ENCODE measurements around the gene DNAH3. TPM values are rescaled to one million over a fixed set of nuclear protein-coding genes. Genes with fewer than 3 reads are reported as not detected.

The DNAH3 gene
- total RNA-seq, 1 experiment from 2014 or later, result 0.24 TPM

- no peaks in the 10 kb centered on the region for H4K20me1 ChIP-seq (ENCODE audit: control insufficient read depth, insufficient read depth, insufficient read length)
- no peak overlapping the region for H3K27ac ChIP-seq (ENCODE audit: insufficient read length, low read depth, low read length)
- H4K91ac ChIP-seq (ENCODE audit: insufficient read length, low read depth, low read length), result no peak overlapping the region
- no peak overlapping the region for H3K56ac ChIP-seq (ENCODE audit: insufficient read length, low read depth, low read length)
- H3K14ac ChIP-seq (ENCODE audit: insufficient read depth, low read length), result no peak overlapping the region
- no peak for TF ChIP-seq CTCF (conservative IDR thresholded peaks at IDR 0.05)
- peaks cover 0 to 8% (median 5%) of the 10 kb centered on the region in 3 experiments; a peak in 4 of 7 replicates for H3K36me3 Mint-ChIP-seq (ENCODE audit: insufficient read depth in 1 of 3, low read depth in 3 of 3)
- no peaks in the 10 kb centered on the region for H3K27me3 Mint-ChIP-seq (ENCODE audit: low read depth)
- no peak overlapping the region for H3T11ph ChIP-seq (ENCODE audit: low read length)
- no CpG with 5 or more reads among the region's 3 CpGs for WGBS (ENCODE audit: extremely low coverage, insufficient read length, low lambda C conversion rate)
- no peak overlapping the region for H3K4me2 ChIP-seq (ENCODE audit: insufficient read depth, insufficient read length, low read length)
- no peak overlapping the region for H2BK12ac ChIP-seq (ENCODE audit: insufficient read length, low read depth, low read length)
- no peak overlapping the region for H2BK5ac ChIP-seq (ENCODE audit: insufficient read length, low read length)
- H4K5ac ChIP-seq (ENCODE audit: insufficient read length, low read depth, low read length), result no peak overlapping the region
- no peak overlapping the region for H3K4ac ChIP-seq (ENCODE audit: low read depth, low read length)
- no peak overlapping the region for H2BK20ac ChIP-seq (ENCODE audit: low read depth, low read length, poor library complexity, severe bottlenecking)
- no peaks in the 10 kb centered on the region for H3K79me2 ChIP-seq (ENCODE audit: insufficient read depth, low read length)
- H3K9me3 Mint-ChIP-seq, result no peaks in the 10 kb centered on the region
- no peaks in the 10 kb centered on the region for H3K9me3 ChIP-seq (ENCODE audit: control insufficient read depth, low read depth, low read length)
- H3K4me1 Mint-ChIP-seq, result peaks cover 33 to 37% of the 10 kb centered on the region in 2 experiments
- H3K79me1 ChIP-seq (ENCODE audit: insufficient read depth, low read depth, low read length, poor library complexity, severe bottlenecking), result no peaks in the 10 kb centered on the region
- no peak overlapping the region for H2AK5ac ChIP-seq (ENCODE audit: insufficient read length, low read length)
- no peak overlapping the region for H4K8ac ChIP-seq (replicated peaks; ENCODE audit: insufficient read length, low read depth, low read length)
- H3K9ac ChIP-seq (ENCODE audit: extremely low read depth, insufficient read length, low read length), result no peak overlapping the region
- H2BK120ac ChIP-seq (ENCODE audit: low read depth, low read length, poor library complexity, severe bottlenecking), result no peak overlapping the region
- H3K23ac ChIP-seq (ENCODE audit: insufficient read length, low read depth, low read length), result no peak overlapping the region
- no peak overlapping the region for H3K27ac Mint-ChIP-seq
- no peaks in the 10 kb centered on the region for H3K27me3 ChIP-seq (ENCODE audit: insufficient read depth, low read length)
- no peaks in the 10 kb centered on the region for H3K4me1 ChIP-seq (ENCODE audit: insufficient read depth, low read length)
- peaks cover 11% of the 10 kb centered on the region for H3K23me2 ChIP-seq (ENCODE audit: insufficient read length, low read depth, low read length, poor library complexity, severe bottlenecking)
- no peak overlapping the region for H2AFZ ChIP-seq (ENCODE audit: low read length)
- DNase-seq, result no peak
- no peak overlapping the region for H2BK15ac ChIP-seq (ENCODE audit: low read depth, low read length)
- no peak overlapping the region for H3K18ac ChIP-seq (ENCODE audit: insufficient read length, low read depth, low read length)
- H3K4me3 Mint-ChIP-seq, result no peak overlapping the region
These were observed 245.1 kb downstream of the DNAH3 start for GRCh38 chr16:20905576-20905975.

Data from H9 (cell line).